IPS DF 4.7 (cell line): ENCODE results near the gene STX16.

ENCODE experiments used
- DNase-seq: peaks from one replicate; pipeline ENCODE4 v3.0.0-alpha.2; 2013; ENCODE audit warnings: low spot score; ENCODE audit errors: extremely low read depth

Gene STX16

GRCh38 chr20:58709703-58710039 is 58.6 kb downstream of the STX16 start:
- no peak for DNase-seq

GRCh38 chr20:58710481-58711265 is 59.6 kb downstream of the STX16 start:
- no peak for DNase-seq

- DNase-seq = no peak
Observed at GRCh38 chr20:58711266-58712051, 60.4 kb downstream of the STX16 start.

GRCh38 chr20:58712151-58712791 is 61.2 kb downstream of the STX16 start:
- DNase-seq = no peak

- DNase-seq = no peak
Observed at GRCh38 chr20:58712806-58713731, 62.0 kb downstream of the STX16 start.

- no peak for DNase-seq
Observed at GRCh38 chr20:58713801-58714339, 62.8 kb downstream of the STX16 start.

- no peak for DNase-seq
Observed at GRCh38 chr20:58714340-58714922, 63.3 kb downstream of the STX16 start.

- no peak for DNase-seq
Observed at GRCh38 chr20:58714923-58715351, 63.9 kb downstream of the STX16 start.

GRCh38 chr20:58715391-58715800 is 64.3 kb downstream of the STX16 start:
- DNase-seq = no peak

GRCh38 chr20:58715801-58716475 is 64.9 kb downstream of the STX16 start:
- no peak for DNase-seq

GRCh38 chr20:58716476-58717277 is 65.6 kb downstream of the STX16 start:
- no peak for DNase-seq

- no peak for DNase-seq
Observed at GRCh38 chr20:58717278-58718091, 66.4 kb downstream of the STX16 start.

GRCh38 chr20:58718121-58718563 is 67.1 kb downstream of the STX16 start:
- no peak for DNase-seq

GRCh38 chr20:58718729-58719128 is 67.6 kb downstream of the STX16 start:
- no peak for DNase-seq

- no peak for DNase-seq
Observed at GRCh38 chr20:58719258-58719657, 68.2 kb downstream of the STX16 start.

- no peak for DNase-seq
Observed at GRCh38 chr20:58719971-58720371, 68.9 kb downstream of the STX16 start.

GRCh38 chr20:58720890-58721289 is 69.8 kb downstream of the STX16 start:
- DNase-seq = no peak
